Choroid plexus epithelial cell (primary cell): ENCODE data around the gene SC5D.

ENCODE experiments used
- DNase-seq: peaks from one replicate; pipeline ENCODE4 v3.0.0-alpha.2; 2010; ENCODE audit warnings: low read depth
- H3K4me3 ChIP-seq: 2 replicates; pipeline ENCODE4 v1.5.1; 2011; ENCODE audit warnings: low read depth, mild to moderate bottlenecking, control low read depth, low read length, moderate library complexity
- CTCF ChIP-seq: conservative IDR thresholded peaks from 2 replicates; pipeline ENCODE4 v1.5.1; 2011; ENCODE audit warnings: low read depth, mild to moderate bottlenecking, control low read depth, inconsistent platforms, low read length, moderate library complexity

SC5D gene

GRCh38 chr11:121328176-121328966 is 35.8 kb downstream of the SC5D start:
- no peak for TF ChIP-seq CTCF
- DNase-seq: no peak
- H3K4me3 ChIP-seq: no peak overlapping the region

GRCh38 chr11:121328967-121329679 is 36.6 kb downstream of the SC5D start:
- no peak for DNase-seq
- TF ChIP-seq CTCF: no peak
- H3K4me3 ChIP-seq: no peak overlapping the region

- no peak overlapping the region for H3K4me3 ChIP-seq
- no peak for TF ChIP-seq CTCF
- no peak for DNase-seq
Observed at GRCh38 chr11:121329781-121330395, 37.3 kb downstream of the SC5D start.

- no peak for TF ChIP-seq CTCF
- DNase-seq: no peak
- H3K4me3 ChIP-seq: no peak overlapping the region
Observed at GRCh38 chr11:121330614-121331435, 38.3 kb downstream of the SC5D start.

- no peak overlapping the region for H3K4me3 ChIP-seq
- peak; percentile 40 for DNase-seq
- TF ChIP-seq CTCF: peak; percentile 52
Observed at GRCh38 chr11:121334973-121335710, 42.6 kb downstream of the SC5D start.
